Measurements from ENCODE around the gene SUGP1.

SUGP1 gene

GRCh38 chr19:19296953-19297689, 23.2 kb downstream of the SUGP1 start:
- DNase-seq = no peak

- DNase-seq = no peak
These were observed 25.4 kb downstream of the SUGP1 start for GRCh38 chr19:19294914-19295313.

GRCh38 chr19:19292607-19293006, 27.7 kb downstream of the SUGP1 start:
- no peak for DNase-seq

- no peak for DNase-seq
These were observed 34.6 kb downstream of the SUGP1 start for GRCh38 chr19:19285686-19286085.

GRCh38 chr19:19280561-19280960, 39.7 kb downstream of the SUGP1 start:
- DNase-seq = no peak

GRCh38 chr19:19279853-19280252, 40.5 kb downstream of the SUGP1 start:
- DNase-seq = no peak

- DNase-seq = no peak
These were observed 41.2 kb downstream of the SUGP1 start for GRCh38 chr19:19279062-19279612.

- no peak for DNase-seq
These were observed 42.0 kb downstream of the SUGP1 start for GRCh38 chr19:19278315-19278714.

GRCh38 chr19:19276851-19277250, 43.5 kb downstream of the SUGP1 start:
- DNase-seq = no peak

- DNase-seq = no peak
These were observed 43.9 kb downstream of the SUGP1 start for GRCh38 chr19:19276386-19276785.

- DNase-seq = no peak
These were observed 45.4 kb downstream of the SUGP1 start for GRCh38 chr19:19274716-19275565.

- DNase-seq = no peak
These were observed 46.2 kb downstream of the SUGP1 start for GRCh38 chr19:19274146-19274545.

GRCh38 chr19:19271828-19272599, 48.3 kb downstream of the SUGP1 start:
- no peak for DNase-seq

GRCh38 chr19:19270749-19271571, 49.3 kb downstream of the SUGP1 start:
- DNase-seq = no peak

- no peak for DNase-seq
These were observed 50.2 kb downstream of the SUGP1 start for GRCh38 chr19:19269952-19270694.

- DNase-seq = no peak
These were observed 51.6 kb downstream of the SUGP1 start for GRCh38 chr19:19268453-19269385.

GRCh38 chr19:19267305-19267704, 53.0 kb downstream of the SUGP1 start:
- DNase-seq = no peak

- no peak for DNase-seq
These were observed 56.3 kb downstream of the SUGP1 start for GRCh38 chr19:19263886-19264487.

GRCh38 chr19:19262190-19263057, 57.9 kb downstream of the SUGP1 start:
- DNase-seq = no peak
